HG02884 (cell line): ENCODE results near the gene USP40.

Experiments
- ATAC-seq: cut with Tn5 transposase; IDR thresholded peaks from one replicate; pipeline ENCODE4 v1.9.1; 2021; ENCODE audit warnings: mild to moderate bottlenecking, moderate library complexity; ENCODE audit not compliant: unreplicated experiment

USP40 gene

GRCh38 chr2:233498126-233498525, 68.5 kb downstream of the USP40 start:
- ATAC-seq: no peak

- no peak for ATAC-seq
Observed at GRCh38 chr2:233497692-233498091, 68.9 kb downstream of the USP40 start.

GRCh38 chr2:233495503-233496496, 70.8 kb downstream of the USP40 start:
- ATAC-seq: no peak

- ATAC-seq: no peak
Observed at GRCh38 chr2:233492751-233493150, 73.8 kb downstream of the USP40 start.

- no peak for ATAC-seq
Observed at GRCh38 chr2:233492078-233492477, 74.5 kb downstream of the USP40 start.

GRCh38 chr2:233491326-233491725, 75.3 kb downstream of the USP40 start:
- no peak for ATAC-seq

- no peak for ATAC-seq
Observed at GRCh38 chr2:233490831-233491230, 75.8 kb downstream of the USP40 start.

GRCh38 chr2:233489666-233490065, 76.9 kb downstream of the USP40 start:
- ATAC-seq: no peak

- ATAC-seq: no peak
Observed at GRCh38 chr2:233489143-233489542, 77.4 kb downstream of the USP40 start.

- no peak for ATAC-seq
Observed at GRCh38 chr2:233487748-233488345, 78.7 kb downstream of the USP40 start.

GRCh38 chr2:233486778-233487552, 79.6 kb downstream of the USP40 start:
- ATAC-seq: no peak

GRCh38 chr2:233486357-233486756, 80.2 kb downstream of the USP40 start:
- no peak for ATAC-seq

- no peak for ATAC-seq
Observed at GRCh38 chr2:233485726-233486125, 80.9 kb downstream of the USP40 start.

- ATAC-seq: no peak
Observed at GRCh38 chr2:233482616-233483015, 84.0 kb downstream of the USP40 start.

- ATAC-seq: no peak
Observed at GRCh38 chr2:233481368-233482142, 85.0 kb downstream of the USP40 start.

GRCh38 chr2:233480490-233481202, 85.9 kb downstream of the USP40 start:
- ATAC-seq: no peak

GRCh38 chr2:233479616-233480489, 86.7 kb downstream of the USP40 start:
- ATAC-seq: no peak

- no peak for ATAC-seq
Observed at GRCh38 chr2:233477548-233478433, 88.8 kb downstream of the USP40 start.
